HG03520 (cell line): ENCODE data around the gene CASR.

ENCODE experiments used
- ATAC-seq: cut with Tn5 transposase; IDR thresholded peaks from one replicate; pipeline ENCODE4 v1.9.1; 2021; ENCODE audit warnings: mild to moderate bottlenecking, moderate library complexity; ENCODE audit not compliant: unreplicated experiment

Gene CASR

DNA sequence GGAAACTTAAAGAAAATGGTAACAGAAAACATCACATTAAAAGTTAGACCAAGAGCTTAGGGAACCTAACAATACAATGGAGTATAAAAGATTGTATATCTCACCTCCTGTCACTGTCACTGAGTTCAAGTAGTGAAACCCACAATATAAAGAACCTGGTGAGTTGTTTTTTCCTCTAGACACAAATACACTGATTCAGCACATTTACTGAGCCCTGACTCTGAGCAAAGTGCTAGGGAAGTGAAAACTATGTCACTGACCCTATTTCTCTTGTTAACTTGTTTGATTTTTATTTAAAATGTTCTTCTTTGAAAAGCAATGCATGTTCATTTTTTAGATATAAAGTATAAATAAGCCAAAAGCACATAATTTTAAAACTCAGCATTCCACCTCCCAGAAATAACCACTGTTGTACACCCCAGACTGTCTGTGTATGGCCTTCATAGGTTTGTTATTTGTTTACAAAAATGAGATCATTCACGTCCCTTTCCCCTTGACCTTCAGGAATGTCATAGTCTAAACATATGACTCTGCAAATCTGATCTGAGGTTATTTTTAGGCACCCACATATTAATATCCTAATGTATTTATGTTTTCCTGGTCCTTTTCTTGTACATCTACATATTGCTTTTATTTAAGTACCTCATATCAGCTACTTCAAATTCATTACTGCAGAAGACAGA is 72.4 kb downstream of the CASR start:
- peak; percentile 64 for ATAC-seq

DNA sequence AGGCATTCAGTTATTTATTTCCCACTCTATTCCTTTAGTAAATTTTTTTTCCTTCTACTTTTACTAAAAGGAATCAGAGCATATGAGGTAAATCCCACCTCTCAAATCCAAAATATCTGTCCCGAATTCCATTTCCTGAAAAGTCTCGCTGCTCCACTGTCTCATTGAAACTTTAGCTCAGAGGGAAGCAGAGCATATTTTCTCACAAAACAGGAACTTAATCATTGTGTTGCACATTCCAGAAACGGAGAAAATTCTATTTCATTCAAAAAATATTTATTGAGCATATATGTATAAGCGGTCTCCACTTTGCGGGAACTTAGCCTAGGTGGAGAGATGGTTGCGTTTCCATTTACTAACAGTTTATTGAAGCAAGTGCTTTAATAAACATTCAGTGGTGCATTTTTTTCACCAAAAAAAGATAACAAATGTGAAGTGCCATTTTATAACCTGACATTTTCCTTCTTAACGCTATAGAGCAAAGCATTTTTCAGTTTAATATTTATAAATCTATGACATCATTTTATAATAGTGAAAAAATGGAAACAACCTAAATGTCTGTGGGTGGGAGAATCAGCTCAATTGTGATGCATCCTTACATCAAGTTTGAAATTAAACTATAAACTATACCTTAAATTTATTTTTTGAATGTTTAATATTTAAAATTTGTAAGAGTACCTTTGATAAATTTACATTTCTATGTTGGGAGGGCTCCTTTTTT is 74.3 kb downstream of the CASR start:
- ATAC-seq: no peak

DNA sequence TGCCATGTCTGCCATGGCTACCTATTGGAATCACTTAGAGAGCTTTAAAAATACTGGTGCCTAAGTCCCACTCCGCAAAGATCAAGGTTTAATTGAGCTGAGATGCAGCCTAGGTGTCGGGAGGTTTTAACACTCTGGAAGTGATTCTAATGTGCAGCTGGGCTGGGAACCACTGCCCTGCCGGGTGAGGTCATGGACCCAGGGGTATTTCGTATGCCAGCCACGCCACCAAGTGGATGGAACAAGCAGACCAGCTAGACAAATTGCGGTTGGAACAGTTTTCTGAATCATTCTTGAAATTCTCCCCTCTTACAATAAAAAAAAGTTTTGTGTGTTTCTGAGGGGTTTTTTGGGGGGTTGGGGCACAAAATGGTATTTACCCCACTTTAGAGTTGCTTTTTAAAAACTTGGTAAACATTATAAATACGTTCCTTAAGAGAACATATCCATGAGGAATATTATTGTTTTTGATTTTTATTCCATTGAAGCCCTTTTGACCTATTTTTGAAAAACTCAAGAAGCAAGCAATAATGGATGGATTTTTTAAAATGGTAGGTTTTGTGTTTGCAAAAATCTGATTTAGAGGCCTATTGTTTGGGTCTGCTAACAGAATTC is 75.4 kb downstream of the CASR start:
- peak; percentile 79 for ATAC-seq

DNA sequence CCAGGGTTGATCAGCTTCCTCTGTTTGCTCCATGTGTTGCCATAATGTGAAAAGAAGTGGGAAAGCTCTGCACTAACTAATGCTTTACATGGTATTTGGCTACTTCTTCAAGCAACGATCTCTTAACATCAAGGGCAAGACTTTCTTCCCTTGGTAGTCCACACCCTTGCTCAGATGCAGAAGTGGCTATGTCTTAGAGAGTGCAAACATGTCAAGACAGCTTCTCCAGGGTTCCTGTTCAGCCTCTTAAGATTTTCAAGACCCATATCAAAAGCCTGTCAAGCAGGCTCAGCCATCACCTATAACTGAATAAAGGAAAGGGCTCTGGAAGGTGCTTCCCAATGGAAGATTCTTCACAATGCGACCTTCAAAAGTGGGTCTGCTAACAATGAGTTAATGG is 76.7 kb downstream of the CASR start:
- no peak for ATAC-seq

DNA sequence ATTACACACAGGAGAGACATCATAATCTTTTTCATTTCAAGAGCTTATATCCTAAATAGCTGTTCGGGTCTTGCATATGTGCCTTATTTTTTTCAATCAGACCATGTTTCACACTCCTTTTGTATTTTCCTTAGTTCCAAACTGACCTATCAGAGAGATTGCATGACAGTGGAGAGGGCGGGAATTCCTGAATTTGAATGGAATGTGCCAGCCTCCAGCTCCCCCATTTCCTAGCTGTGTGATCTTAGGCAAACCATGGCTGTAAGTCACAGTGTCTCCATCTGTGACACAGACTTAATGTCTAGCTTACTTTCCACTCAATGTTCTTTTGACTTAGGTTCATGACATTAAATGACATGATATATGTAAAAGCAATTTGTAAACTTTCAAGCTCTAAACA is 79.6 kb downstream of the CASR start:
- no peak for ATAC-seq

DNA sequence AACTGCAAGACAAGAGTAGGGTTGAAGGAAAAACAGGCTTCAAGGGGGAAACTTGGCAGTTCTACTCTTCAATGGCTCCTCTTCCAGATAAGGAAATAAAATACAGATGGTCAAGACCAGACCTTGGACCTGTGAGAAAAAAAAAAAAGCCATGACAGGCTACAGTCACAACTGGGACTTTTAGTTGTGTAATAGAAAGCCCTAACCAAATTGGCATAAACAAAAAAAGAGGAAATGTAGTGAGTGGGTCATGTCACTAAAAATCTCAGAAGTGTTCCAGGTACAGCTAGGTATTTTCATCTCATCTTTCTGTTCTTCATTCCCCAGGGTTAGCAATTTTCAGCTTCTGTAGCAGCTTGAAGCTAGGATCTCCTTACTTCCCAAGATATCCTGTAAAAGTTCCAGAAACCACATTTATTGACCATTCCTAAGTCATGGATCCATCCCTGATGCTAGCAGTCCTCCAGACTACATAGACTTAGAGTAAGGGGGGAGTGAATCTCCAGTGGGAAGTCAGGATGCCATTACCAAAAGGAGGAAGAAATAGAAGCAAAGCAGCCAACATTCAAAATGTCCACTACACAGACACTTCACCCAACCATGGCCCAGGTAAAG is 80.6 kb downstream of the CASR start:
- ATAC-seq: no peak

DNA sequence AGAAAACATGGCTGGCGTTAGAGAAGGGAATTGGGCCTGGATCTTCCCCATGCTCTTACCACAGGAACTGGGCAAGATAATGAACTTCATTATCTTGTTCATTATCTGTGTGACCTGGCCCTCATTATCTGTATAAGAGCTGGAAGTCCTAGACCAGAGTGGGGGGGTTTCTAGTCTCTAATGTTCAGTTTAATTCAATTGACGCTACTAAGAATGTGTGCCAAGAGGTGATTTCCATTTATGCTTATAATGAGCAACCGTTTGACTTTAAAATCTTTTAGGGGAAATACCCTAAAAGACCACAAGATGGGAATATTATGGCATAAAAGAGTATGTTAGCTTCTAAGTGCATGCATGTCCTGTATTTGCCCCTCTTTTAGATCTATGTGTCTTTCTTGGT is 82.5 kb downstream of the CASR start:
- ATAC-seq: no peak

DNA sequence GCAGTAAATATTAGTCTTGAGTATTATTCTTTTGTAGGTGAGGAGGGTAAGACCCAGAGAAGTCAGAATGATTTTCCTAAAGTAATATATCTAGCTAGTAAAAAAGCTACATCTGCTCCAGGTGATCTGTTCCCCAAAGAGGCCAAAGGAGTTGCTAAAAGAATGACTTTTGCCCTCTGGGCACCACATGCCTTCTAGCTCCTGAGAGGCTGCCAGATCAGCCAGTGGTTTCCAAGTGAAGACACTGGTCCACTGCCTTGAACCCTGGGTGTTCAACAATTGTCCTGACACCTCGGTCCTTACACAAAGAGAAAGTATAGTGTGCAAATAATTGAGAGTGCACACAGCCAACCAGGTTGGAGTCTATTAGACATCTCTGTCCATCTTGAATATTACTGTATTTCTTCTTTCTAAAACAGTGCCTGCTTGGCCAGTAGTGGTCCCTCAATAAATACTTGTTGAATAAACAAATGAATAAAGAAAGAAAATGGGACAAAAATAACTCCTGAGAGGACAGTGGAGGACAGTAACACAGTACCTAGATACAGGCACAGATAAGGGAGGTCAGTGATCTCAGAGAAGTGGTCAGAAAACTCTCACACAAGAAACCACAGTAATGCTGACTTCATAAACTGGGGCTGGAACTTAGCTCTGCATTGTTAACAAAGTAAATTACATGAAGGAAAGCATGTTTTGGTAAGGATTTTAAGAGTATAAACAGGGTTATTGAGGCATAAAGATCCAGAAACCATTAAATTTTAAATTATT is 85.0 kb downstream of the CASR start:
- no peak for ATAC-seq

DNA sequence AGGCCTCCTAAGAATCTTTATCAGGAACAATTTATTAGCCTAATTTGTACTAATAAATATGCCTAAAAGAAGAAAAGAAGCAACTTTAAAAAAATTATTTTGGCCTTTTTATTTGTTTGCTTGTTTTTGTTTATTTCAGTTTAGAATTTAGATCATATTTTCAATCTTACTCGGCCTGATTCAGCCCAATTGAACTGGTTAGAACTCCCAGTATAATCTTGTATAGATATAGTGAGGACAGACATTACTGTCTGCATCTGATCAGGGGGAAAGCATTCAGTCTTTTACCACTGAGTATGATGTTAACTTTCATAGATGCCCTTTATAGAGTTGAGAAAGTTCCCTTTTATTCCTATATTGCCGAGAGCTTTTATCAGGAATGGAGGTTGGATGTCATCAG is 85.6 kb downstream of the CASR start:
- ATAC-seq: no peak

DNA sequence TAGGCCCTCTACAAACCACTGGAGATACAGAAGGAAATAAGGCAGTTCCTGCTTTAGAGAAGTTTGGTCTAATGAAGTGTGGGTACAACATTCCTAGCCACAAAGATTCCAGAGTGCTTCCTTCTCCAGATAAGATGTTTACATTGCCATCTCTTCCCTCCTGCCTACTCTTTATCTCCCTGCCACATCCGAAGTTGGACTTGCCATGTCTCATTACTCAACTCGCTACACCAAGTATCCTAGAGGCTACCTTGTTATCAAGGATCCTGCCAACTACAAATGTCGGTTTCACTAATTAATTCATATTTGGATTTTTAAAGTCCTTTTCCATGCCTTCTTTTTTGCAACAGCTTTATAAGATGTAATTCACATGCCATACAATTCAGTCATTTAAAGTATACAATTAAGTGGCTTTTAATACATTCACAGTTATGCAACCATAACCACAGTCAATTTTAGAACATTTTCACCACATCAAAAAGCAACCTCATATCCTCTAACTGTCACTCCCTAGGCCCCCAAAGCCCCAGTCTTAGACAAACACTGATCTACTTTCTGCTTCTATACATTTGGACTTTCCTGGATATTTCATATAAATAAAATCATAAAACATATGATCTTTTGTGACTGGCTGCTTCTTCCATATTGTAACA is 87.9 kb downstream of the CASR start:
- no peak for ATAC-seq

DNA sequence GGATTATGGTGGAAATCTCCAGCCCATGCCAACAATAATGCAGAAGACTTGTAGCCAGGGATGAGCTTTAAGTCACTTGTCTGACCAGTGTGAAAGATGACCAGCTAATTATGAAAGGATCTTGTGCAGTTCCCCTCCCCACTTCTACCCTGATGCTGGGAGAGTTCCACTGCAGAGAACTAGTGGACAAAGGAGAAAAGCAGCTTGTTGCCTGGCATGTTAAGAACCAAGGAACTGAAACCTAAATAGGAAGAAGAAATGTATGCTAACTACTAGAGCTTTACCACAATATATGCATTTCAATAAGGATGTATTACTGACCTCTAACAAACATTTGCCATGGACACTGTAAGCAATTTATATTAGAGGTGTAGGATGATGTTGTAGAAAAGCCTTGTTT is 89.4 kb downstream of the CASR start:
- ATAC-seq: no peak

DNA sequence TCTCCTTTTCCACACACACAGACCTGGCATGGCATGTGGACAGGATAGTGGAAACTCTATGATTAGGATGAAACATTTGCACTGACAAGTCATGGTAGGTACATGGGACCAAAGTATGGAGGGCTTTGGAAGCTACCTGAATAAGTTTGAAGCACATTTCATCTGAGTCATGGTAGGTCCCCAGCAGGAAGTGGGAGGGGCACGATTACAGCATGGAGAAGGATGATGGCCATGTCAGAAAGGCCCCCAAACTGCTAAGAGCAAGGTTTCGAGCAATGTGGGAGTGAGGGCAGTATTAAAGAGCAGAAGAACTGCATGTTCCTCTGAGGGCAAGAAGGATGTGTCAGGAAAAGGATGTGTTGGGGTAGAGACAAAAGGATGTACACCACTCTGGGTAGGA is 90.0 kb downstream of the CASR start:
- ATAC-seq: no peak

DNA sequence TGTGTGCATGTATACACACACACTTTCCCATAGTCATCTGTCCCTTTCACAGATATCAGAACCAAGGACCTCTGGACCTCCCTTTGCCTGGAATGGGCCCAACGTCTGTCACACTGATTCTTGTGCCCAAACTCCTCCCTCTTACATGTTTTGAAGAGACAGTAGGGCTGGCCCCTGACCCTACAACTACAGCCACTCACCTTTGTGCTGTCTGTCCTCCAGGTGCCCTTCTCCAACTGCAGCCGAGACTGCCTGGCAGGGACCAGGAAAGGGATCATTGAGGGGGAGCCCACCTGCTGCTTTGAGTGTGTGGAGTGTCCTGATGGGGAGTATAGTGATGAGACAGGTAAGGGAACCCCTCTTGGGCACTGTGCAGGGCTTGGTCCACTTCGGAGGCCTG is 98.4 kb downstream of the CASR start:
- no peak for ATAC-seq

DNA sequence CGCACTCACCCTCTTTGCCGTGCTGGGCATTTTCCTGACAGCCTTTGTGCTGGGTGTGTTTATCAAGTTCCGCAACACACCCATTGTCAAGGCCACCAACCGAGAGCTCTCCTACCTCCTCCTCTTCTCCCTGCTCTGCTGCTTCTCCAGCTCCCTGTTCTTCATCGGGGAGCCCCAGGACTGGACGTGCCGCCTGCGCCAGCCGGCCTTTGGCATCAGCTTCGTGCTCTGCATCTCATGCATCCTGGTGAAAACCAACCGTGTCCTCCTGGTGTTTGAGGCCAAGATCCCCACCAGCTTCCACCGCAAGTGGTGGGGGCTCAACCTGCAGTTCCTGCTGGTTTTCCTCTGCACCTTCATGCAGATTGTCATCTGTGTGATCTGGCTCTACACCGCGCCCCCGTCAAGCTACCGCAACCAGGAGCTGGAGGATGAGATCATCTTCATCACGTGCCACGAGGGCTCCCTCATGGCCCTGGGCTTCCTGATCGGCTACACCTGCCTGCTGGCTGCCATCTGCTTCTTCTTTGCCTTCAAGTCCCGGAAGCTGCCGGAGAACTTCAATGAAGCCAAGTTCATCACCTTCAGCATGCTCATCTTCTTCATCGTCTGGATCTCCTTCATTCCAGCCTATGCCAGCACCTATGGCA is 100.5 kb downstream of the CASR start:
- no peak for ATAC-seq

DNA sequence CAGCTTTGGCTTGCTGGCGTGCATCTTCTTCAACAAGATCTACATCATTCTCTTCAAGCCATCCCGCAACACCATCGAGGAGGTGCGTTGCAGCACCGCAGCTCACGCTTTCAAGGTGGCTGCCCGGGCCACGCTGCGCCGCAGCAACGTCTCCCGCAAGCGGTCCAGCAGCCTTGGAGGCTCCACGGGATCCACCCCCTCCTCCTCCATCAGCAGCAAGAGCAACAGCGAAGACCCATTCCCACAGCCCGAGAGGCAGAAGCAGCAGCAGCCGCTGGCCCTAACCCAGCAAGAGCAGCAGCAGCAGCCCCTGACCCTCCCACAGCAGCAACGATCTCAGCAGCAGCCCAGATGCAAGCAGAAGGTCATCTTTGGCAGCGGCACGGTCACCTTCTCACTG is 101.0 kb downstream of the CASR start:
- ATAC-seq: no peak

DNA sequence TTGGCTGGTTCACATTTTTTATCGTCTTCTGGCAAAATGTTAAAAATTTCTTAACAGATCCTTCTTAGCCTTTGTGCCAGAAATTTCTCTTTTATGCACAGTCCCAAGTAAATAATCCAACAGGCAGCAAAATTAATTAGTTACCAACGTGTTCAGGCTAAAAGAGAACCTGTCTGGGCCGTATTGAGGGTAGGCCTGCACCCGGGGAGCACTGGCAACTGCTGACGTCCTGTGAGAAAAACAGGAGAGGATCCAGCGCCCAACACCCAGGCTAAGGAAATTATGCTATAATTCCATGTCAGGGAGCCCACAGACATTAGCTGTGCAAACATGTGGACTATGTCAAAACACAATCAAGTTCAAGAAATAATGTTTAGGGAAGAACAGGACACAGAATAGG is 110.9 kb downstream of the CASR start:
- ATAC-seq: no peak

DNA sequence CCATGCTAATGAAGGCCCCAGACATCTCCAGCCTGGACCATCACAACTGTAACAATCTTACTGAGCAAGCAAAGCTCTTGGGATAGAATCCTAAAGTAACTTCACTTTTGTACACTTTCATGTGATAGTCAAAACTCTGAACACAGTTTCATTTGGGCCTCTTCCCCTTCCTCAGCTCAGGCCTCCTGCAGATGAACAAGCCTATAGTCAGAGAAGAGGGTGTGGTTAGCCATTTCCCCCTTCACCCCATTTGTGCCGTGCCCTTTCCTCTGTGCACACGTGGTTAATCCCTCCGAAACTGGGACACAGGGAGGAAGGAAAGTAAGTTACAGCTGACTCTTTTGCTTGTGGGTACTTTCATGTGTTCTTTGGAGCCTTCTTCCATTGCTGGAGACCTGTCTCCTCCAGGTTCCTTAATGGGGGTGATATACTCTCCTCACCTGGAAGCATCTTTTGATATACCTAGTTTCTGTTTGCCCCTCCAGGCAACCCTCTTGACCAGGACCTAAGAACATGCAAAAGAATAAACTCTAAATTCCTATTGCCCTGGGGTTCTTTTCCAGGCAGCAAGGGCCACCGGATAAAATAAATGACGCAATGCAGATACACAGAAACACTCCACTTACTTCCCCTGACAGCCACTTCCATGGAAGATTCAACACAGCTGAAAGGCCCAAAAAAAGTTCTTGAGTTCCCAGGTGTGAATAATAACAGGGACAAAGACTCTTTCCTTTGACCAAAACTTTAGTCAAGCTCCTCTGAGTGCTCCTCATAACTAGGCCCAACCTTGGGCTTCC is 112.0 kb downstream of the CASR start:
- no peak for ATAC-seq

DNA sequence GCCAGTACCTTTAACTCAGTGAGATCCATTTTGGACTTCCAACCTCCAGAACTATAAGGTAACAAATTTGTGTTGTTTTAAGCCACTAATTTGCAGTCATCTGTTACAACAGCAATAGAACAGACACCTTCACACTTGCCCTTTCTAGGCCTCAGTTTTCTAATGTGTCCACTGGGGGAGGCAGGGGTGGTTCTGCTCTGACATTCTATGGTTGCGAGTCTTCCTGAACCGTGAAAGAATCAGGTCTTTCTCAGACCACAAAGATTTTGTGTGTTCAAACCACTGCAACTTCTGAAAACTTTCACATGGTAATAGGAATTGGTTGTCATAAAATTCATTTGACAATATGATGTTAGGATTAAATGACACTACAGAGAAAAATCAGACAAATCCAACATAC is 114.8 kb downstream of the CASR start:
- ATAC-seq: peak; percentile 63

DNA sequence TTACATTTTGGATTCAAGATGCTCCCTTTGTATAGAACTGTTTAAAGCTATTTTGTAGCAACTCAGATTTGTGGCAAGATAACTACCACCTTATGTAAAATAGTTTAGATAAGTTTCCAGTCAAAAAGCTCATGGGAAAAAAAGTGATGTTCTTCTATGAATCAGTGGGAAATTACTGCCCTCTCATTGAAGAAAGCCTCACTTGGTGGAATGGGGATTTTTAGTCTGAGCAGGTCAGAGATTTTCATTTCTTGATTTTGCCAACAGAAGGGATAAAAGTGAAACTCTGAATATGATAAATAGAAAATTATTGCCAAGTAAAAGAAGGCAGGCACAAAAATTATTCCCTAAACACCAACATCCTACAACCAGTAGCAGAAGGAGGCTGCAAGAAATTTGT is 115.7 kb downstream of the CASR start:
- no peak for ATAC-seq
